Measurements from ENCODE around the gene SHISAL1.

Gene SHISAL1

GRCh38 chr22:44225091-44225689, 87.6 kb downstream of the SHISAL1 start:
- DNase-seq = no peak

DNA sequence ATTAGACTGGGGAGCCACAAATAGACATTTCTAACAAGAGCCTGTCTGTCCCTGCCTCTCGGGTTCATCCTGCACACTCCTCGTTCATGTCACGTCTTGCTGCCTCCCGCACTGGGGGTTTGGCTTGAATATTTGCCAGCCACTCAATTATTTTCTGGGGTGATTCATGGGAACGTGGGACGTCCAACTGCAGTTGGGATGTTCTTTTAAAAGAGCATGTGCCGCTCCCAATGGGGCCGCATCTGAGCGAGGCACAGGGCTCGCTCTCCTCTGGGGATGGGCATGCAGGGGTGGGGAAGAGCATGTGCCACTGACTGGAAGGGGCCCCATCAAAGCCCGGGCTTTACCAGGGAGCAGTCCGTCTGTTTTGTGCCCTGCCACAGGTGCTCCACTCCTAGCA, 88.6 kb downstream of the SHISAL1 start:
- DNase-seq = no peak

DNA sequence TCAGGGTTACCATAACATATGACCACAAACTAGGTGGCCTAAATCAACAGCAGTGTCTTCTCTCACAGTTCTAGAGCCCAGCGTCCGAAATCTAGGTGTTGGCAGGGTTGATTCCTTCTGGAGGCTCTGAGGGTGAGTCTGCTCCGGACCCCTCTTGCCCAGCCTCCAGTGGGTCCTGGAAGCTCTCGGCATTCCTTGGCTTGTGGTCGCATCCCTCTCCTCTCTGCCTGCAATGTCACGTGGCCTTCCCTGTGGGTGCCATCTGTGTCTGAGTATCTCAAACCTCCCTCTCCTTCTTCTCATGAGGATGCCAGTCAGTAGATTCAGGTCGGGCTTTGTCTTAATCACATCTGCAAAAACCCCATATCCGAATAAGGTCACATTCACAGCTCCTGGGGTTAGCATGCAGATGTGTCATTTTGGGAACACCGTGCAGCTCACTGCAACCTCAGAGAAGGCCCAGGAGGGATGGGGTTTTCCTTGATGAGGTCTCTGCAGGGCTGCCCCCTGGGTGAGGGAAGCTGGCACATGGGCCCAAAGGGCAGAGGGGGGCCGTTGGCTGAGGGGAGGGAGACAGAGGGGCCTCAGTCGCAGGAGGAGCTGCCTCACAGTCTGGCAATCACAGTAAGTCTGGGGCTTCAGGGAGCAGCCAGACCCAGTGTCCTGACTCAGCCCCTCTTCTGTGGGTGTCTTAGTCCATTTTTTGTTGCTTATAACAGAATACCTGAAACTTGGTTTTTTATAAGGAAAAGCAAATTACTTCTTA, 90.9 kb downstream of the SHISAL1 start:
- DNase-seq = no peak

DNA sequence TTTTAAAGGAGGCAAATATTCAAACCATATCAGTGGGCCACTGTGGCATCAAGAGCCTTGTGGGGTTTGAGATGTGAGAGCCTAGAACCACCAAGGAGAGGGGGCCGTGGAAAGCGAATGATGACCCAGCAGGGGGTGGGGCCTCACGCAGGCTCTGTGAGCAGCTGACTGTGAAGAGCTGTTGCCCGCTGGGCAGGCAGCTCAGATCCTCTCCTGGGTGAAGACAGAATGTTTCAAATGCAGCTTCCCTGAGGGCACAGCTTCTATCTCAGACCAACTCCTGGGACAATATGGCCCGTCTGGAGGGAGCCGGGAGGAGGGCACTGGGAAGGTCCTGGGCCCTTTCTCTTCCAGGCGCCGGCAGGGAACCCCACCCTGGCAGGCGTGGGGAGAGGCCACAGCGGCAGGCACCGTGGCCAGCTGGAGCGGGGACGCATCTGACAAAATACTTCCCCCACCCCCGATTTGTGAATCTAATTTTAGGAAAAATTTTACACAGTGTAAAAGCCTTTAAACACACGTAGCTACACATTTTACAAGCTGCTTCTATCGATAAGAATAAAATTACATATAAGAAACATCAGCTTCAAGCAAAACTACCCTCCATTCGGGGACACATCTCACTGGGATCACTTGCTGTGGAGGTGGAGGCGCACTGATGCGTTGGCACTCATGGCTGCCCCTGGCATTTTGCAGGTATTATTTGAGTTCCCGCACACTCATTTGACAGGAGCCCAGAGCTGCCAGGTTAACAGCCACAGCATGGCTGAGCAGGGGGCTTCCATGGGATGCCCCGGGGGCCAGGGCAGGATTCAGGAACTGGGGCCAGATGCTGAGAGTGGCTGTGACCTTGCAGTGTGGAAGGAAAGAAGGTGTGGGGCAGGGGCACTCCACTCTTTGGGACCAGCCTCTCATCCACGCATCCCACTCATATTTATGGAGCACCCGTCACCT, 91.7 kb downstream of the SHISAL1 start:
- DNase-seq = no peak

GRCh38 chr22:44219101-44219870, 93.5 kb downstream of the SHISAL1 start:
- no peak for DNase-seq

DNA sequence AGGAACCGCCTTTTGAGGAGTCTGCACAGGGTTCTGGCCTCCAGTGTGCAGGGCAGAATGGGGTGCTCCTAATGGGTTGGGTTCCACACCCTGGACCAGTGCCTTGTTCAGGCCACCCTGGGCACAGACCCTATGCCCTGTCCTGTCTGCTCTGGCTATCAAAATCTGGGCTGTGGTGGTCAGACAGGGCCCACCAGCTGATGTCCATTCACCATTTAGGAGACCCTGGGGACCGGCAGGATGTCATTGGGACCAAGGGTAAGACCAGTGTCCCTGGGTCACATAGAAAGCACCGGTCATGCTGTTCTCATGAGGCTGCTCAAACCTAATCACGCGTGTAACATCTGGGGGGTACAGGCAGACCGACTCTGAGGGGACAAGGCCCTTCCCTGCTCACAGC, 94.7 kb downstream of the SHISAL1 start:
- no peak for DNase-seq

DNA sequence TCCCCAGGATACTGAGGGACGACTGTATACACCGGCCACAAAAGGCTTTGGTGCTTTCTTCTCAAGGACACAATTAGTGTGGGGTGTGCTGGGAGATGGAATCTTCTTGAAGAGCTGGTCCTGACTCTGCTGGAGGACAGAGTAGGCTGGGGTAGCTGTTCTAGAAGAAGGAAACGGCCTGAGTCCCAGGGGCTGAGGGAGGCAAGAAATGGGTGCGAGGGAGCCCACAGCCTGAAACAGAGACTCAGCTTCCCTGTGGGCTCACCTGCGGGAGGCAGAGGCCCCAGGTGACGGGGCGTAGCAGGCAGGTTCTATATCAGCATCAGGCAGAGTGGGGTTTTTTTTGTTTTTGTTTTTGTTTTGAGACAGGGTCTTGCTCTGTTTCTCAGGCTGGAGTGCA, 95.4 kb downstream of the SHISAL1 start:
- no peak for DNase-seq

DNA sequence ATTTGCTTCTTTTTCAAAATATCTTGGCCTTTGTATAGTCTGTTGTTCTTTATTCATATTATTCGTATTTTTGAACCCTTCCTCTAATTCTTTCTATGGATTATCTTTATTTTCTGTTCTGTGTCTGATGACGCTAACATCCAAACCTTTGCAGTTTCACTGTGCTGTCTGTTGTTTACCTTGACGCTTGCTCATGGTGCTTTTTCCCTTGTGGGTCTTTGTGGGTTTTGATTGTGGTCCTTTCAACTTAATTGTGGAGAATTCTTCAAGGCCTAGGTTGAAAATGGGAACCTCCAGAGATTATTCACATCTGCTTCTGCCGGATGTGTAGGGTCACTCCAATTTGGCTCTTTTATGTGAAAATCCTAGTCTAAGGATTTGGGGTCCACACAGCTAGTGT, 97.5 kb downstream of the SHISAL1 start:
- no peak for DNase-seq

GRCh38 chr22:44214764-44215163, 98.0 kb downstream of the SHISAL1 start:
- no peak for DNase-seq

GRCh38 chr22:44214187-44214586, 98.6 kb downstream of the SHISAL1 start:
- no peak for DNase-seq

GRCh38 chr22:44213489-44214043, 99.2 kb downstream of the SHISAL1 start:
- no peak for DNase-seq

- DNase-seq = no peak
Measured at GRCh38 chr22:44212936-44213335, 99.8 kb downstream of the SHISAL1 start.

DNA sequence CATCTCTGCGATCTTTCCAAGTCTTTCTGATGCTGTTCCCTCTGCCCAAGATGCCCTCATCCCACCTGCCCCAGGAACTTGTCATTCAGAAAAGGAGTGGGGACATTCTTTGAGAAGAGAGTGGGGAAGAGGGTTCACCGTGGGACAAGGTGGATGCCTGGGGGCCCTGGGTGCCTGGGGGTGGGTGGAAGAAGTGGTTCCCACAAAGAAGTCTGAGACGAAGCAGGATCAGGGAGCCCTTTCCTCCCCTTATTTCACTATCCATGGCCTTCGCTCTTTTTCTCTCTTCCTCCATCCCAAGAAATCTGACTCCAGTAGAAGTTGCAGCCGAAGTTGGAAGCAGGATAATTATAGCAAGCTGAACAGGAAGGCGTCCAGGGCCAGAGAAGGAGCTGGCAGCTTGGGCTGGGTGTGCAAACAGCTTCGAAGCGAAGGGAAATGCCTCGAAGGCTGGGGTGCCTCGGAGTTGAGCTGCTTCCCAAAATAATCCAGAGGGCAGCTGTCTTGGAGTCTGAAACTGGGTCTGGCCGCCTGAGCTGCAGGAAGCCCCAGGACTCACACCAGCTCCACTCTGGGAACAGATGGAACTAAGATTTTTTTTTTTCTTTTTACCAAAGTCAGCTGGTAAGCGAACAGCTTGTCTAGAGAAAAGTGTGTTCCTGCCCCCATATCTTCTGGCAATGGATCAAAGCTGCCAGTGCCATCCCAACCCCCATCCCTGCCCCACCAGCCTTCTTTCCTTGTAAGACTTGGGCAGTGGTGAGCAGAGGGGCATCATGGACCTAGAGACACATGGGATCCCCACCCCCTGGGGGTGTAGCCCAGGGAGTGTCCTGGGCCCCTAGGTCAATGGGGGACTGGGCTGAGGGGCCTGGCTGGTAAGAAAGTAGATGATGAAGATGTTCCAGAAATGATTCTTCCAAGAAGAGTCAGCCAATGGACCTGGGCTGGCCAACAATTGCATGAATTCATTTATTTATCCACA, 100.5 kb downstream of the SHISAL1 start:
- no peak for DNase-seq

DNA sequence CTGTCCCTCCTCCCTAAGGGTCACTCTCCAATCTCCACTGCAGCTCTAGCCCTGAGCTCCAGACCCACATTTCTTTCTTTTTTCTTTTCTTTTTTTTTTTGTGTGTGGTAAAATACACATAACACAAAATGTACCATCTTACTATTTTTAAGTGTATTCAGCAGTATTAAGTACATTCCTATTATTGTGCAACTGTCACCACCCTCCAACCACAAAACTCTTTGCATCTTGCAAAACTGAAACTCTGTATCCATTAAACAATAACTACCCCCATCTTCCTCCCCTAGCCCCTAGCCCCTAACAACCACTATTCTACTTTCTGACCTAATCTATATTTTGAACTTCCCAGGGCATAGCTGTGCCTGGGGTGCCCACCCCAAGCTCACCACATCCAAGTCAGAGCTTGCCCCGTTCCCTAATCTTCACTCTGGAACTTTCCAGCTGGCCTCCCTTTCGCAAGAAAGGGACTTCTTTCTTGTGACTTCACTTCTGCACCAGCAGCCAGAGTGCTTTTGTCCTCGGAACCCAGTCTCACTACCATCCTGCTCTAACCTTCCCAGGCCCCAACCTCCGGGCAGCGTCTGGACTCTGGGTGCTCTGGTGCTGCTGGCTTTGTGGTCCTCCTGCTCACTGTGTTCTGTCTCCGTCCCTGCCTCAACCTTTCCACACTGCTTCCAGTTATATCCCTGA, 101.3 kb downstream of the SHISAL1 start:
- no peak for DNase-seq

DNA sequence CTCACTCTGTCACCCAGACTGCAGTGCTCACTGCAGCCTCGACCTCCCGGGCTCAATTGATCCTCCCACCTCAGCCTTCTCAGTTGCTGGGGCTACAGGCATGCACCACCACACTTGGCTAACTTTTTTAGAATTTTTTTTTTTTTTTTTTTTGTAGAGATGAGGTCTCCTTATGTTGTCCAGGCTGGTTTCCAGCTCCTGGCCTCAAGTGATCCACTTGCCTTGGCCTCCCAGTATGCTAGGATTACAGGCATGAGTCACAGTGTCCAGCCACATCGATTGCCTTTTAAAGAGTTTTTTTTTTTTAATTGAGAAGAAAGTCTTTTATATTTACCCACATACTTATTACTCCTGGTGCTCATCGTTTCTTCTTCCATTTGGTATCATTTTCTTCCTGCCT, 102.0 kb downstream of the SHISAL1 start:
- DNase-seq = no peak

DNA sequence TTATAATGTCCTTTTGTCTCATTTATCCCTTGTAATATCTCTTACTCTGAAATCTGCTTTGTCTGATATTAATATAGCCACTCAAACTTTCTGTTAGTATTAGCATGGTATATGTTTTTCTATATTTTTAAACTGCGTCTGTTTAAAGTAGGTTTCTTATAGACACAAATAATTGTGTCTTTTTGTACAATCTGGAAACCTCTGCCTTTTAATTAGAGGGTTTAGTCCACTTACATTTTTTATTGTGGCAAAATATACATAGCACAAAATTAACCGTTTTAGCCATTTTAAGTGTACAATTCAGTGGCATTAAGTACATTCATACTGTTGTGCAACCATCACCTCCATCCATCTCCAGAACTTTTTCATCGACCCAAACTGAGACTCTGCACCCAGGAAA, 103.4 kb downstream of the SHISAL1 start:
- DNase-seq = no peak

- no peak for DNase-seq
Measured at GRCh38 chr22:44207981-44208317, 104.8 kb downstream of the SHISAL1 start.

DNA sequence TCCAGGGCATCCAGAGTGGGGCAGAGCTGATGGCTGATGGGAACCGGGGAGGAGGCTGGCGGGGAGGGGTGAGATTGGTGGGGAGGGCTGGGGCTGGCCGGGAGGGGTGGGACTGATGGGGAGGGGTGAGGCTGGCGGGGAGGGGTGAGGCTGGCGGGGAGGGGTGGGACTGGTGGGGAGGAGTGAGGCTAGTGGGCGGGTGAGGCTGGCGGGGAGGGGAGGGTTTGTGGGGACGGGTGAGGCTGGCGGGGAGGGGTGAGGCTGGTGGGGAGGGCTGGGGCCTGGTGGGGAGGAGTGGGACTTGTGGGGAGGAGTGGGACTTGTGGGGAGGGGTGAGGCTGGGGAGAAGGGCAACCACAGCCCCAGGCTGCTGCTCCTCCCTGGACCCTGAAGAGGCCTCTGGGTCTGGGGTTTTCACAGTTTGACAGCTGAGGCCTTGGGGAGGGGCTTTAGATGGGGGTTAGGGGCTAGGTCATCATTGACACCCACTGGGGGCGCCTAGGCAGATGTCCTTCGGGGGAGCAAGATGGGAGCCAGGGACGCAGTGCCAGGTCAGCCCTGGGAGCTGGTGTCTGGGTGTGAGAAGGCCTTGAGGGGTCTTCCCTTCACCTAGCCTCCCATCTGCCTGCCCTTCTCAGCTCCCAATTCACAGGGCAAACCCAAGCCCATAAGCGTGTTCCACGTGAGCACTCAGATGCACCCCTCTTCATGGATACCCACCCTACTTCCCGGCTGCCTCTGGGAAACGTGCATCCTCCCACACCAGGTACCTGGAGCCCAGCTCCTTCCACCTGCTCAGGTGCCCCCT, 105.4 kb downstream of the SHISAL1 start:
- DNase-seq = no peak

GRCh38 chr22:44206696-44207095, 106.1 kb downstream of the SHISAL1 start:
- DNase-seq = no peak

GRCh38 chr22:44206330-44206645, 106.5 kb downstream of the SHISAL1 start:
- DNase-seq = no peak

Data from DMS153 (cell line).